Ureter (tissue), 1 donor: ENCODE data around the gene PPP1R9B. TPM values are rescaled to one million over a fixed set of nuclear protein-coding genes. Genes with fewer than 3 reads are reported as not detected.

Experiments used
- DNase-seq: peaks from one replicate; pipeline ENCODE4 v3.0.0-alpha.2; 2020; ENCODE audit warnings: low spot score
- total RNA-seq: library from RNA; stranded (reverse); gene quantifications from one replicate; pipeline ENCODE4 v1.2.4, GENCODE V29; 2023
- donor health status: DM: yes; HTN: yes; CAD: no.

The PPP1R9B gene
- total RNA-seq, 1 donor from 2014 or later: 38.4 TPM

GRCh38 chr17:50090971-50091917 is 59.2 kb downstream of the PPP1R9B start:
- no peak for DNase-seq

DNA sequence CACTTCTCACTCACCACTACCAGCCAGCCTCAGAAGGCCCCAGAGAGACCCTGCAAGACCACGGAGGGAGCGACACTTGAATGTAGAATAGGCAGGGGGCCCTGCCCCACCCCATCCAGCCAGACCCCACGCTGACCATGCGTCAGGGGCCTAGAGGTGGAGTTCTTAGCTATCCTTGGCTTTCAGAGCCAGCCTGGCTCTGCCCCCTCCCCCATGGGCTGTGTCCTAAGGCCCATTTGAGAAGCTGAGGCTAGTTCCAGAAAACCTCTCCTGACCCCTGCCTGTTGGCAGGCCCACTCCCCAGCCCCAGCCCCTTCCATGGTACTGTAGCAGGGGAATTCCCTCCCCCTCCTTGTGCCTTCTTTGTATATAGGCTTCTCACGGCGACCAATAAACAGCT is 60.4 kb downstream of the PPP1R9B start:
- no peak for DNase-seq

DNA sequence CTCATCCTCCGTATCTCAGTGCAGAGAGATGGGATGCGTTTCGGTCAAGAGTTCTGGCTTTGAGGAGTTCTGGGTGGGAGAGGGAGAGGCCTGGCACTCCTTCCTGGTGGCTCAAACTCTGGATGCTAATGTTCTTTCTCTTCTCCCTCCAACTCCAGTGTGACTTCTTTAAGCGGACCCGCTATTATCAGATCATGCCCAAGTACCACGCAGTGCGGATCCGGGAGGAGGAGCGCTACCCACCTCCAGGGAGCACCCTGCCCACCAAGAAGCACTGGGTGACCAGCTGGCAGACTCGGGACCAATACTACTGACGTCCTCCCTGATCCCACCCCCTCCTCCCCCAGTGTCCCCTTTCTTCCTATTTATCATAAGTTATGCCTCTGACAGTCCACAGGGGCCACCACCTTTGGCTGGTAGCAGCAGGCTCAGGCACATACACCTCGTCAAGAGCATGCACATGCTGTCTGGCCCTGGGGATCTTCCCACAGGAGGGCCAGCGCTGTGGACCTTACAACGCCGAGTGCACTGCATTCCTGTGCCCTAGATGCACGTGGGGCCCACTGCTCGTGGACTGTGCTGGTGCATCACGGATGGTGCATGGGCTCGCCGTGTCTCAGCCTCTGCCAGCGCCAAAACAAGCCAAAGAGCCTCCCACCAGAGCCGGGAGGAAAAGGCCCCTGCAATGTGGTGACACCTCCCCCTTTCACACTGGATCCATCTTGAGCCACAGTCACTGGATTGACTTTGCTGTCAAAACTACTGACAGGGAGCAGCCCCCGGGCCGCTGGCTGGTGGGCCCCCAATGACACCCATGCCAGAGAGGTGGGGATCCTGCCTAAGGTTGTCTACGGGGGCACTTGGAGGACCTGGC is 61.3 kb downstream of the PPP1R9B start:
- no peak for DNase-seq

DNA sequence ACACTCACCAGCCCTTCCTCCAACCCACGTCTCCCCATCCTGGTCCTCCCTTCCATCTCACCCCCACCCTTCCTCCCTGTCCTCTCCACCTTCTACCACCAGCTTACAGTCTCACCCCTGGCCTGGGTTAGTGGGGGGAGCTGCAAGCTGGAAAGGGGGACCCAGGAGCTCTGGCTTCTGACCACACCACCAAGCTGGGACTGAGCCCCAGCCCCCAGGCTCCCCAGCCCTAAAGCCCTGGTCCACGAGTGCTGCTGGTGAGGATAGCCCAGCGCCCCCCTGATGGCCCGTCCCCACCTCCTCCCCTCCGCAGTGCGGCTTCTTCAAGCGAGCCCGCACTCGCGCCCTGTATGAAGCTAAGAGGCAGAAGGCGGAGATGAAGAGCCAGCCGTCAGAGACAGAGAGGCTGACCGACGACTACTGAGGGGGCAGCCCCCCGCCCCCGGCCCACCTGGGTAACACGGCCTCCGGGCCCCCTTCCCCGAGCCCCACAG is 62.5 kb downstream of the PPP1R9B start:
- DNase-seq: no peak

GRCh38 chr17:50087246-50087911 is 63.1 kb downstream of the PPP1R9B start:
- peak; percentile 76 for DNase-seq

Other genes with a start within 250 kb of the PPP1R9B start
- gene DLX4, start 181.5 kb downstream of the PPP1R9B start, total RNA-seq: 1.1 TPM
- 1.1 TPM for gene DLX3, start 155.5 kb downstream of the PPP1R9B start, total RNA-seq
- 211 TPM for gene ITGA3, start 94.6 kb downstream of the PPP1R9B start, total RNA-seq
- 25.7 TPM for gene PDK2, start 55.3 kb downstream of the PPP1R9B start, total RNA-seq
- gene SAMD14, start 20.5 kb downstream of the PPP1R9B start, total RNA-seq: 5.5 TPM
- 16.9 TPM for gene SGCA, start 15.3 kb upstream of the PPP1R9B start, total RNA-seq
- gene COL1A1, start 51.0 kb upstream of the PPP1R9B start, total RNA-seq: 331 TPM
- 3.0 TPM for gene TMEM92, start 123.8 kb upstream of the PPP1R9B start, total RNA-seq
- gene XYLT2, start 195.4 kb upstream of the PPP1R9B start, total RNA-seq: 31.2 TPM
- 55.0 TPM for gene MRPL27, start 222.5 kb upstream of the PPP1R9B start, total RNA-seq
- 0.94 TPM for gene EME1, start 222.6 kb upstream of the PPP1R9B start, total RNA-seq
- gene LRRC59, start 246.8 kb upstream of the PPP1R9B start, total RNA-seq: 73.5 TPM